Neutrophil (primary cell): Measurements from ENCODE around the gene KLF14.
"Not testable (repeated sequence)": the region's sequence is repeated elsewhere in the genome, so short reads cannot be mapped to it uniquely, and the experiment has no call there.

Source experiments
- H3K27ac ChIP-seq: fragments of 200-600 bp; sonication (generic); 2 replicates; pipeline ENCODE4 v1.5.1; 2016; ENCODE audit warnings: mild to moderate bottlenecking, moderate library complexity
- H3K27me3 ChIP-seq: fragments of 200-600 bp; sonication (generic); 2 replicates; pipeline ENCODE4 v1.6.0; 2016; ENCODE audit warnings: mild to moderate bottlenecking
- H3K36me3 ChIP-seq: fragments of 200-600 bp; sonication (generic); 2 replicates; pipeline ENCODE4 v1.5.1; 2017
- H3K4me1 ChIP-seq, 2 experiments: fragments of 200-600 bp in 1 of 2; sonication (generic) in 1 of 2; 1 replicate in 1 of 2; 2 replicates in 1 of 2; pipeline versions ENCODE4 v1.5.1 to v1.6.1; 2013 to 2016; ENCODE audit warnings: low read depth in 1 of 2, low read length in 1 of 2, mild to moderate bottlenecking in 1 of 2, moderate library complexity in 1 of 2; ENCODE audit not compliant: control insufficient read depth in 1 of 2, insufficient read depth in 1 of 2
- H3K4me3 ChIP-seq, 2 experiments: fragments of 200-600 bp in 1 of 2; sonication (generic) in 1 of 2; 1 replicate in 1 of 2; 2 replicates in 1 of 2; pipeline ENCODE4 v1.5.1; 2013 to 2016; ENCODE audit warnings: low read depth in 1 of 2, low read length in 1 of 2, mild to moderate bottlenecking in 1 of 2, moderate library complexity in 1 of 2
- H3K9me3 ChIP-seq: fragments of 200-600 bp; sonication (generic); 2 replicates; pipeline ENCODE4 v1.5.1; 2016
- CTCF ChIP-seq: fragments of 200-600 bp; sonication (generic); IDR thresholded peaks from 2 replicates; pipeline ENCODE4 v1.5.1; 2016; ENCODE audit warnings: antibody characterized with exemption

Gene KLF14

GRCh38 chr7:130697820-130698219 lies 36.2 kb downstream of the KLF14 start:
- TF ChIP-seq CTCF: no peak

GRCh38 chr7:130695840-130696239 lies 38.2 kb downstream of the KLF14 start:
- Histone ChIP-seq H3K27ac (no peak overlapping the region), H3K9me3 (no peaks in the 10 kb centered on the region), H3K36me3 (no peaks in the 10 kb centered on the region), H3K4me3 (no peak overlapping the region), H3K4me1 (no peaks in the 10 kb centered on the region), H3K27me3 (no peaks in the 10 kb centered on the region)
- no peak for TF ChIP-seq CTCF

More at GRCh38 chr7:130697820-130698219, 36.2 kb downstream of the KLF14 start:
- Histone ChIP-seq H3K9me3 (no peaks in the 10 kb centered on the region), H3K27ac (no peak overlapping the region), H3K36me3 (no peaks in the 10 kb centered on the region), H3K4me3 (no peak overlapping the region), H3K4me1 (no peaks in the 10 kb centered on the region), H3K27me3 (no peaks in the 10 kb centered on the region)

GRCh38 chr7:130692396-130692795 lies 41.6 kb downstream of the KLF14 start:
- H3K36me3 ChIP-seq, H3K4me3 ChIP-seq, H3K27ac ChIP-seq, H3K9me3 ChIP-seq, H3K4me1 ChIP-seq, H3K27me3 ChIP-seq: not testable (repeated sequence)

- Histone ChIP-seq H3K27me3 (no peaks in the 10 kb centered on the region), H3K27ac (no peak overlapping the region), H3K36me3 (no peaks in the 10 kb centered on the region), H3K4me3 (no peak overlapping the region), H3K9me3 (no peaks in the 10 kb centered on the region), H3K4me1 (no peaks in the 10 kb centered on the region)
- TF ChIP-seq CTCF: no peak
Measured at GRCh38 chr7:130689683-130690082, 44.3 kb downstream of the KLF14 start.

GRCh38 chr7:130683026-130683425 lies 51.0 kb downstream of the KLF14 start:
- Histone ChIP-seq H3K27me3 (no peaks in the 10 kb centered on the region), H3K4me3 (no peak overlapping the region), H3K36me3 (no peaks in the 10 kb centered on the region), H3K27ac (no peak overlapping the region), H3K9me3 (no peaks in the 10 kb centered on the region), H3K4me1 (peaks cover 6 to 8% of the 10 kb centered on the region in 2 experiments)
- TF ChIP-seq CTCF: no peak
